HCT116 (cell line): Measurements from ENCODE around the gene MYO1E. TPM values are rescaled to one million over a fixed set of nuclear protein-coding genes. Genes with fewer than 3 reads are reported as not detected.

Source experiments
- CEBPB ChIP-seq: IDR thresholded peaks from 2 replicates; pipeline ENCODE4 v1.6.1; 2012; ENCODE audit warnings: low read depth
- ELF1 ChIP-seq: IDR thresholded peaks from 2 replicates; pipeline ENCODE4 v1.6.1; 2012; ENCODE audit warnings: low read depth, borderline replicate concordance
- JUND ChIP-seq: IDR thresholded peaks from 2 replicates; pipeline ENCODE4 v1.6.1; 2012
- POLR2AphosphoS5 ChIP-seq: IDR thresholded peaks from 2 replicates; pipeline ENCODE4 v1.6.1; 2011; ENCODE audit warnings: mild to moderate bottlenecking, low read depth, low read length, moderate library complexity
- SIN3A ChIP-seq: IDR thresholded peaks from 2 replicates; pipeline ENCODE4 v1.6.1; 2012; ENCODE audit warnings: low read depth
- SRF ChIP-seq: IDR thresholded peaks from 2 replicates; pipeline ENCODE4 v1.6.1; 2012; ENCODE audit warnings: low read depth
- YY1 ChIP-seq: IDR thresholded peaks from 2 replicates; pipeline ENCODE4 v1.6.1; 2011; ENCODE audit warnings: low read length, low read depth, moderate library complexity, mild to moderate bottlenecking; ENCODE audit not compliant: insufficient replicate concordance; ENCODE audit errors: extremely low read depth
- ZNF274 ChIP-seq: fragments of 200-500 bp; sonication (Bioruptor generic); IDR thresholded peaks from 2 replicates; pipeline ENCODE4 v1.6.1; 2014; ENCODE audit warnings: mild to moderate bottlenecking, low read depth, low read length, inconsistent platforms
- microRNA counts: library from miRNA; unstranded; fragments of <30 nt; microRNA quantifications from one replicate; lab custom pipeline; 2015
- microRNA-seq: library from miRNA; unstranded; fragments of <30 nt; microRNA quantifications from one replicate; pipeline ENCODE4, GENCODE V29; 2016; ENCODE audit warnings: borderline number of aligned reads
- total RNA-seq: library from RNA; stranded (reverse); gene quantifications from one replicate; pipeline ENCODE4 v1.2.1, GENCODE V29; 2021; ENCODE audit not compliant: unreplicated experiment

MYO1E gene
- total RNA-seq, 1 experiment from 2014 or later, result 182 TPM

DNA sequence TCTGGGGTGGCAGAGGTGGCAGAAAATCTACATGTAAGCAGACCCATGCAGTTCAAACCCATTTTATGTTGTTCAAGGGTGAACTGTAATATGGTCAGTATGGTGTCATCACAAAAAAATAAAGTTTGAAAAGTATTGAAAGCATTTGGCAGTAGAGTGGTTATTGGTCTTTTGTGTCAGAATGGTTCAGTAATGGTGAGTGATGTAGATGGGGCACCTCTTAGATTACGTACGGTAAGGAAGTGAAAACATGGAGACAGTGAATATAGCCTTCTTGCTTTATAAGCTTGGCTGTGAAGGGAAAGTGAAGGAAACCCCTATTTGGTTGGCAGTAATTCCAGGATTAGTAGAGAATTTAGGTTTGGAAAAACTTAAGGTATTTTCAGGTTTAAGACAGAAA is 284.9 kb downstream of the MYO1E start (continued):
- no peak for TF ChIP-seq CEBPB
- TF ChIP-seq SIN3A, result no peak
- no peak for TF ChIP-seq YY1
- no peak for TF ChIP-seq POLR2AphosphoS5
- TF ChIP-seq JUND, result no peak
- TF ChIP-seq ELF1, result no peak
- TF ChIP-seq ZNF274, result no peak
- TF ChIP-seq SRF, result no peak

MicroRNAs within 50 kb of the gene (microRNA counts, 767-probe panel; counts per million panel counts)
- not detected for microRNA hsa-miR-2116-5p (lab: Ali Mortazavi, UCI)

Small RNA genes within 50 kb of the gene (microRNA-seq; reads per million reads assigned to microRNA genes)
- 25.4 reads per million, percentile 46 among the genes with 10 or more reads in this experiment for gene MIR2116

Other genes with a start within 250 kb of the MYO1E start
- gene LDHAL6B, start 166.0 kb downstream of the MYO1E start, total RNA-seq, result not detected
- 6.6 TPM for gene FAM81A, start 65.3 kb upstream of the MYO1E start, total RNA-seq
- 5.6 TPM for gene GCNT3, start 238.9 kb upstream of the MYO1E start, total RNA-seq